Right lobe of liver (tissue), 6 donors: ENCODE measurements around the gene POLE. TPM values are rescaled to one million over a fixed set of nuclear protein-coding genes. Genes with fewer than 3 reads are reported as not detected.

Experiments used
- ATAC-seq, 4 donors: fragments of 200-7000 bp; cut with Tn5 transposase; one replicate each; pipeline ENCODE4 v1.9.1; 2020; ENCODE audit warnings: mild to moderate bottlenecking in 4 of 4, moderate library complexity in 4 of 4
- DNase-seq, 3 donors: peaks; one replicate each; pipeline ENCODE4 v3.0.0-alpha.2; 2020
- H3K27ac ChIP-seq, 3 donors: fragments of 200-600 bp; one replicate each; pipeline ENCODE4 v1.8.0; 2022
- H3K27me3 ChIP-seq, 2 donors: fragments of 200-600 bp; one replicate each; pipeline ENCODE4 v1.8.0; 2022
- H3K36me3 ChIP-seq, 4 donors: fragments of 200-600 bp; sonication (generic) in 1 of 4; one replicate each; pipeline versions ENCODE4 v1.5.1 to v1.8.0; 2017 to 2022; ENCODE audit warnings: control low read depth in 1 of 4
- H3K4me1 ChIP-seq, 4 donors: fragments of 200-600 bp; sonication (generic) in 1 of 4; one replicate each; pipeline versions ENCODE4 v1.5.1 to v1.8.0; 2017 to 2022; ENCODE audit warnings: control low read depth in 1 of 4
- H3K4me3 ChIP-seq, 3 donors: fragments of 200-600 bp; one replicate each; pipeline ENCODE4 v1.8.0; 2022
- H3K9me3 ChIP-seq, 4 donors: fragments of 200-600 bp; sonication (generic) in 1 of 4; one replicate each; pipeline versions ENCODE4 v1.5.1 to v1.8.0; 2017 to 2022; ENCODE audit warnings: control low read depth in 1 of 4
- POLR2A ChIP-seq: fragments of 450-650 bp; IDR thresholded peaks from one replicate; pipeline ENCODE4 v1.6.1; 2017; ENCODE audit warnings: antibody characterized with exemption, mild to moderate bottlenecking
- WGBS: methylation state at CpG from one replicate; pipeline ENCODE4 v1.1.6; 2018; ENCODE audit warnings: low coverage, low lambda C conversion rate; ENCODE audit not compliant: insufficient coverage; ENCODE audit errors: missing lambda C conversion rate; 5-methylcytosine and 5-hydroxymethylcytosine counted together
- intact Hi-C, 2 donors: fragments of 100-400 bp; cut with DNase I; formaldehyde crosslinking; loops; one replicate each; pipeline versions ENCODE4 v1.11.2 to v1.14.1; 2022
- total RNA-seq, 6 experiments: library from RNA; depleted of rRNA in 2 of 6; stranded (reverse); fragments of >200 nt in 2 of 6; fragmentation: NEBNext Ultra II Directional in 3 of 6; extraction: Animal tissue kit (Norgen Biotek cat#: 25700) in 3 of 6; gene quantifications; one replicate each; pipeline versions ENCODE4 v1.1.0 to v1.2.4, GENCODE V29; 2016 to 2023
- TF ChIP-seq, protein P1 (sequence below), 4 donors: fragments of 200-600 bp in 3 of 4; fragments of 450-650 bp in 1 of 4; IDR thresholded peaks; one replicate each; pipeline versions ENCODE4 v1.5.1 to v1.8.0; 2016 to 2022; ENCODE audit warnings: antibody characterized with exemption in 4 of 4, mild to moderate bottlenecking in 2 of 4
- donor health status: DM: no; HTN: yes; CAD: no.
- donor health status: DM: no; HTN: no; CAD: no.
- donor health status: DM: no; HTN: no; CAD: no.
- donor health status: DM: no; HTN: yes; CAD: no.
- donor health status: DM: no; HTN: yes; CAD: no.

The POLE gene
- total RNA-seq, 6 experiments from 2014 or later: 13.6 to 34.0 (median 22.7) TPM

- no peak for DNase-seq
- H3K27ac ChIP-seq: no peak overlapping the region
- H3K27me3 ChIP-seq: no peaks in the 10 kb centered on the region
- H3K4me3 ChIP-seq: no peak overlapping the region
- intact Hi-C loops: no loop called here
- no peak for TF ChIP-seq POLR2A
- TF ChIP-seq, protein P1, sequence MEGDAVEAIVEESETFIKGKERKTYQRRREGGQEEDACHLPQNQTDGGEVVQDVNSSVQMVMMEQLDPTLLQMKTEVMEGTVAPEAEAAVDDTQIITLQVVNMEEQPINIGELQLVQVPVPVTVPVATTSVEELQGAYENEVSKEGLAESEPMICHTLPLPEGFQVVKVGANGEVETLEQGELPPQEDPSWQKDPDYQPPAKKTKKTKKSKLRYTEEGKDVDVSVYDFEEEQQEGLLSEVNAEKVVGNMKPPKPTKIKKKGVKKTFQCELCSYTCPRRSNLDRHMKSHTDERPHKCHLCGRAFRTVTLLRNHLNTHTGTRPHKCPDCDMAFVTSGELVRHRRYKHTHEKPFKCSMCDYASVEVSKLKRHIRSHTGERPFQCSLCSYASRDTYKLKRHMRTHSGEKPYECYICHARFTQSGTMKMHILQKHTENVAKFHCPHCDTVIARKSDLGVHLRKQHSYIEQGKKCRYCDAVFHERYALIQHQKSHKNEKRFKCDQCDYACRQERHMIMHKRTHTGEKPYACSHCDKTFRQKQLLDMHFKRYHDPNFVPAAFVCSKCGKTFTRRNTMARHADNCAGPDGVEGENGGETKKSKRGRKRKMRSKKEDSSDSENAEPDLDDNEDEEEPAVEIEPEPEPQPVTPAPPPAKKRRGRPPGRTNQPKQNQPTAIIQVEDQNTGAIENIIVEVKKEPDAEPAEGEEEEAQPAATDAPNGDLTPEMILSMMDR (IDR thresholded peaks at IDR 0.05): no peak
- H3K9me3 ChIP-seq: no peaks in the 10 kb centered on the region
- peaks cover 0 to 4% (median 0%) of the 10 kb centered on the region in 4 donors for H3K4me1 ChIP-seq
- peaks cover 0 to 59% (median 9%) of the 10 kb centered on the region in 4 donors for H3K36me3 ChIP-seq
- WGBS: 100% methylated on average over 14 of the region's 31 CpGs
- no peak for ATAC-seq
Observed at GRCh38 chr12:132719141-132719953, 32.2 kb upstream of the POLE start.

DNA sequence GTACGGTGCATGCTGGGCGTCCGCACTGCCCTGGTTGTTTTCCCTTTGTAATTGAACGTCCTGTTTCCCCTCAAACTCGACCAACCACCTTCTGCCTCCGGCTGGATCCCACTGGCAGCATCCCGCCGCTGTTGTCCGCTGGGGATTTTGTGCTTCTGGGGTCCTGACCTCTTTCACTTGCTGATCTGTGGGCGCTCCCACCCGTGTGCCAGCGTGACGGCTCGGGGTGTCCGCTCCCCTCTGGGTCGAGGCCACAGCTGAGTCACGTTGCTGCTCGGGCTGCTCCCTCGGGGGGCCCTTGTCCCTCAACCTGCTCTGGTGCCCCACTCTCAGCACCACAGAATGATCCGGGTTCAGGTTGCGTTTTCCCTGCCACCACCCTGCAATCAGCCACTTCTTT is 31.5 kb upstream of the POLE start:
- Histone ChIP-seq H3K27me3 (no peaks in the 10 kb centered on the region), H3K36me3 (peaks cover 0 to 61% (median 9%) of the 10 kb centered on the region in 4 donors), H3K4me3 (no peak overlapping the region), H3K4me1 (peaks cover 0 to 4% (median 0%) of the 10 kb centered on the region in 4 donors), H3K9me3 (no peaks in the 10 kb centered on the region), H3K27ac (no peak overlapping the region)
- 91% methylated on average over 4 of the region's 21 CpGs for WGBS
- DNase-seq (no peak), ATAC-seq (no peak)
- intact Hi-C loops: no loop called here
- no peak for TF ChIP-seq POLR2A
- TF ChIP-seq, protein P1 (IDR thresholded peaks at IDR 0.05): no peak

GRCh38 chr12:132717531-132718387 is 30.6 kb upstream of the POLE start:
- TF ChIP-seq, protein P1 (IDR thresholded peaks at IDR 0.05): no peak
- TF ChIP-seq POLR2A: no peak
- H3K27ac ChIP-seq: no peak overlapping the region
- ATAC-seq (no peak), DNase-seq (no peak)
- no peak overlapping the region for H3K4me3 ChIP-seq
- peaks cover 0 to 54% (median 9%) of the 10 kb centered on the region in 4 donors for H3K36me3 ChIP-seq
- H3K4me1 ChIP-seq: peaks cover 0 to 4% (median 0%) of the 10 kb centered on the region in 4 donors
- no peaks in the 10 kb centered on the region for H3K9me3 ChIP-seq
- intact Hi-C loops: no loop called here
- no peaks in the 10 kb centered on the region for H3K27me3 ChIP-seq
- 90% methylated on average over 12 of the region's 61 CpGs for WGBS

- H3K36me3 ChIP-seq: peaks cover 0 to 54% (median 9%) of the 10 kb centered on the region in 4 donors
- no peaks in the 10 kb centered on the region for H3K27me3 ChIP-seq
- 89% methylated on average over 12 of the region's 17 CpGs for WGBS
- no peak for ATAC-seq
- DNase-seq: no peak
- H3K27ac ChIP-seq: no peak overlapping the region
- H3K4me3 ChIP-seq: no peak overlapping the region
- TF ChIP-seq, protein P1 (IDR thresholded peaks at IDR 0.05): no peak
- no peak for TF ChIP-seq POLR2A
- intact Hi-C loops: no loop called here
- H3K4me1 ChIP-seq: peaks cover 0 to 5% (median 2%) of the 10 kb centered on the region in 4 donors
- no peaks in the 10 kb centered on the region for H3K9me3 ChIP-seq
Observed at GRCh38 chr12:132717011-132717410, 29.9 kb upstream of the POLE start.
